HG03175 (cell line): Measurements from ENCODE around the gene SLAIN1.

Source experiments
- ATAC-seq: cut with Tn5 transposase; IDR thresholded peaks from one replicate; pipeline ENCODE4 v1.9.1; 2021; ENCODE audit warnings: mild to moderate bottlenecking, moderate library complexity; ENCODE audit not compliant: unreplicated experiment

The SLAIN1 gene

GRCh38 chr13:77703408-77703807, 5.9 kb downstream of the SLAIN1 start:
- no peak for ATAC-seq

- peak; percentile 37 for ATAC-seq
Observed at GRCh38 chr13:77714119-77714755, 16.8 kb downstream of the SLAIN1 start.

- ATAC-seq, result peak; percentile 69
Observed at GRCh38 chr13:77715233-77715891, 17.9 kb downstream of the SLAIN1 start.

GRCh38 chr13:77716692-77717091, 19.2 kb downstream of the SLAIN1 start:
- ATAC-seq, result no peak

- no peak for ATAC-seq
Observed at GRCh38 chr13:77717508-77717907, 20.0 kb downstream of the SLAIN1 start.

GRCh38 chr13:77719128-77719527, 21.6 kb downstream of the SLAIN1 start:
- ATAC-seq, result no peak

GRCh38 chr13:77720988-77721387, 23.5 kb downstream of the SLAIN1 start:
- ATAC-seq, result no peak

- peak; percentile 38 for ATAC-seq
Observed at GRCh38 chr13:77724092-77724491, 26.6 kb downstream of the SLAIN1 start.

GRCh38 chr13:77725071-77725470, 27.6 kb downstream of the SLAIN1 start:
- no peak for ATAC-seq

GRCh38 chr13:77728265-77729125, 31.0 kb downstream of the SLAIN1 start:
- ATAC-seq, result no peak

GRCh38 chr13:77729502-77730221, 32.2 kb downstream of the SLAIN1 start:
- peak; percentile 99 for ATAC-seq

- no peak for ATAC-seq
Observed at GRCh38 chr13:77730572-77730971, 33.1 kb downstream of the SLAIN1 start.

GRCh38 chr13:77732287-77732686, 34.8 kb downstream of the SLAIN1 start:
- no peak for ATAC-seq

GRCh38 chr13:77733674-77734073, 36.2 kb downstream of the SLAIN1 start:
- no peak for ATAC-seq

- ATAC-seq, result peak; percentile 87
Observed at GRCh38 chr13:77737583-77738200, 40.2 kb downstream of the SLAIN1 start.

- no peak for ATAC-seq
Observed at GRCh38 chr13:77740097-77740735, 42.7 kb downstream of the SLAIN1 start.

GRCh38 chr13:77740931-77741596, 43.6 kb downstream of the SLAIN1 start:
- ATAC-seq, result no peak

- ATAC-seq, result no peak
Observed at GRCh38 chr13:77741597-77741972, 44.1 kb downstream of the SLAIN1 start.

GRCh38 chr13:77742801-77743200, 45.3 kb downstream of the SLAIN1 start:
- ATAC-seq, result no peak

- ATAC-seq, result no peak
Observed at GRCh38 chr13:77745784-77746183, 48.3 kb downstream of the SLAIN1 start.
